Activated CD8-positive, alpha-beta T cell treated with anti-CD3 and anti-CD28 coated beads, Interleukin-2, amount 10 ng/mL, durations not matched to agents 7 days and 5 days (primary cell): ENCODE results near the gene PTGER1. TPM values are rescaled to one million over a fixed set of nuclear protein-coding genes. Genes with fewer than 3 reads are reported as not detected.
A peak's percentile ranks its signal among the peaks of the same experiment; 100 is the strongest.

Experiments
- ATAC-seq: fragments of 150-1000 bp; cut with Tn5 transposase; one replicate; pipeline ENCODE4 v1.10.0; 2021; ENCODE audit warnings: moderate library complexity
- CTCF ChIA-PET: fragments of 350-600 bp; sonication (Branson Sonifier 250); formaldehyde crosslinking; loops from one replicate; lab custom pipeline; 2021; ENCODE audit warnings: antibody characterized with exemption; lab: Charles Lee
- POLR2A ChIA-PET: fragments of 350-600 bp; sonication (Branson Sonifier 250); formaldehyde crosslinking; loops from one replicate; lab custom pipeline; 2021; ENCODE audit warnings: antibody characterized with exemption; lab: Charles Lee
- DNase-seq: peaks from one replicate; pipeline ENCODE4 v3.0.0-alpha.2; 2020
- H3K27ac Mint-ChIP-seq: one replicate; pipeline ENCODE4 v1.8.0; 2021; ENCODE audit warnings: mild to moderate bottlenecking, mixed read lengths
- H3K27me3 Mint-ChIP-seq: one replicate; pipeline ENCODE4 v1.8.0; 2021; ENCODE audit warnings: low read depth, mixed read lengths
- H3K36me3 Mint-ChIP-seq: one replicate; pipeline ENCODE4 v1.8.0; 2021; ENCODE audit warnings: low read depth, mixed read lengths
- H3K4me1 Mint-ChIP-seq: one replicate; pipeline ENCODE4 v1.8.0; 2021; ENCODE audit warnings: low read depth, mixed read lengths
- H3K4me3 Mint-ChIP-seq: one replicate; pipeline ENCODE4 v1.8.0; 2021; ENCODE audit warnings: mild to moderate bottlenecking, mixed read lengths
- H3K9me3 Mint-ChIP-seq: one replicate; pipeline ENCODE4 v1.8.0; 2022; ENCODE audit warnings: mixed read lengths; ENCODE audit not compliant: insufficient read depth
- total RNA-seq, 2 experiments: library from RNA; stranded (reverse); gene quantifications; one replicate each; pipeline ENCODE4 v1.2.3, GENCODE V29; 2021

PTGER1 gene
- total RNA-seq, 2 experiments from 2014 or later, result 0.32 to 0.44 TPM

GRCh38 chr19:14437578-14438140 lies 37.5 kb downstream of the PTGER1 start:
- Mint-ChIP-seq H3K4me3 (no peak overlapping the region), H3K4me1 (peaks cover 58% of the 10 kb centered on the region), H3K36me3 (peaks cover 27% of the 10 kb centered on the region), H3K27ac (peak overlapping the region; percentile 65), H3K9me3 (no peaks in the 10 kb centered on the region), H3K27me3 (no peaks in the 10 kb centered on the region)
- DNase-seq (no peak), ATAC-seq (no peak)
- ChIA-PET CTCF (interaction anchor here (0.7 to 1.5 kb wide), 6 partner anchors 9 to 301 kb away, joined by 3 to 7 read pairs (median 4); partner anchors contain the start of gene ASF1B), POLR2A (interaction anchor here (0.6 to 3.1 kb wide), 5 partner anchors 18 to 600 kb away, joined by 4 to 9 read pairs (median 4); partner anchors contain the start of genes DDX39A and DNAJB1)

GRCh38 chr19:14435320-14436050 lies 39.7 kb downstream of the PTGER1 start:
- DNase-seq (no peak), ATAC-seq (no peak)
- H3K27ac Mint-ChIP-seq, result peak overlapping the region; percentile 77
- ChIA-PET CTCF (interaction anchor here (1.2 to 1.5 kb wide), 2 partner anchors 16 to 37 kb away, joined by 3 read pairs; partner anchors contain the start of gene DDX39A), POLR2A (interaction anchor here (2.3 kb wide), 1 partner anchor 15 kb away, joined by 9 read pairs; no protein-coding TSS in a partner anchor)
- peak overlapping the region; percentile 76 for H3K4me3 Mint-ChIP-seq
- H3K9me3 Mint-ChIP-seq, result no peaks in the 10 kb centered on the region
- H3K36me3 Mint-ChIP-seq, result peaks cover 17% of the 10 kb centered on the region
- H3K27me3 Mint-ChIP-seq, result peaks cover 4% of the 10 kb centered on the region
- peaks cover 64% of the 10 kb centered on the region for H3K4me1 Mint-ChIP-seq

- Mint-ChIP-seq H3K4me3 (peak overlapping the region; percentile 76), H3K36me3 (peaks cover 10% of the 10 kb centered on the region), H3K27ac (peak overlapping the region; percentile 77), H3K9me3 (no peaks in the 10 kb centered on the region), H3K4me1 (peaks cover 57% of the 10 kb centered on the region), H3K27me3 (peaks cover 4% of the 10 kb centered on the region)
- CTCF ChIA-PET, result interaction anchor here (1.0 to 1.5 kb wide), 4 partner anchors 15 to 38 kb away, joined by 3 to 4 read pairs (median 4); partner anchors contain the start of gene DDX39A
- DNase-seq (peak; percentile 59), ATAC-seq (peak; percentile 12)
- POLR2A ChIA-PET, result interaction anchor here (1.0 to 2.3 kb wide), 2 partner anchors 14 to 22 kb away, joined by 3 to 9 read pairs; no protein-coding TSS in a partner anchor
Measured at GRCh38 chr19:14434543-14435319, 40.4 kb downstream of the PTGER1 start.

- CTCF ChIA-PET, result interaction anchor here (1.0 kb wide), 3 partner anchors 38 to 297 kb away, joined by 4 to 7 read pairs (median 4); partner anchors contain the start of gene ASF1B
- H3K36me3 Mint-ChIP-seq, result peaks cover 8% of the 10 kb centered on the region
Measured at GRCh38 chr19:14433554-14434501, 41.3 kb downstream of the PTGER1 start.

GRCh38 chr19:14432791-14433553 lies 42.2 kb downstream of the PTGER1 start, which contains the start of gene PKN1:
Gene PKN1, plus strand, starts transcription at chr19:14433306. Its CDS starts 216 bp downstream, at chr19:14433522.
- no peaks in the 10 kb centered on the region for H3K9me3 Mint-ChIP-seq

More at GRCh38 chr19:14433554-14434501, 41.3 kb downstream of the PTGER1 start:
- H3K9me3 Mint-ChIP-seq, result no peaks in the 10 kb centered on the region
- peaks cover 48% of the 10 kb centered on the region for H3K4me1 Mint-ChIP-seq
- ATAC-seq (peak; percentile 41), DNase-seq (peak; percentile 39)
- peak overlapping the region; percentile 77 for H3K27ac Mint-ChIP-seq
- H3K27me3 Mint-ChIP-seq, result peaks cover 4% of the 10 kb centered on the region
- peak overlapping the region; percentile 76 for H3K4me3 Mint-ChIP-seq
- POLR2A ChIA-PET, result interaction anchor here (0.6 to 2.3 kb wide), 3 partner anchors 14 to 85 kb away, joined by 3 to 9 read pairs (median 4); partner anchors contain the start of gene DNAJB1

GRCh38 chr19:14430712-14431111 lies 44.4 kb downstream of the PTGER1 start:
- ChIA-PET POLR2A (interaction anchor here (0.8 to 2.1 kb wide), 3 partner anchors 10 to 15 kb away, joined by 3 to 9 read pairs (median 5); partner anchors contain the start of gene DDX39A), CTCF (interaction anchor here (1.0 to 3.1 kb wide), 8 partner anchors 10 to 294 kb away, joined by 3 to 30 read pairs (median 6); partner anchors contain the start of gene ASF1B)
- Mint-ChIP-seq H3K9me3 (no peaks in the 10 kb centered on the region), H3K27ac (no peak overlapping the region), H3K36me3 (peaks cover 5% of the 10 kb centered on the region), H3K27me3 (peaks cover 8% of the 10 kb centered on the region), H3K4me1 (peaks cover 35% of the 10 kb centered on the region), H3K4me3 (no peak overlapping the region)
- DNase-seq (no peak), ATAC-seq (no peak)

More at GRCh38 chr19:14432791-14433553, 42.2 kb downstream of the PTGER1 start, which contains the start of gene PKN1:
- peaks cover 4% of the 10 kb centered on the region for H3K27me3 Mint-ChIP-seq
- peak within 1 kb of the TSS; percentile 80 for H3K27ac Mint-ChIP-seq
- peak; percentile 60 for DNase-seq
- CTCF ChIA-PET, result interaction anchor here (0.6 to 3.1 kb wide), 12 partner anchors 12 to 88 kb away, joined by 3 to 30 read pairs (median 4); partner anchors contain the start of gene PTGER1
- POLR2A ChIA-PET, result interaction anchor here (0.7 to 1.4 kb wide), 5 partner anchors 13 to 85 kb away, joined by 3 to 5 read pairs (median 4); partner anchors contain the start of gene DDX39A
- peaks cover 41% of the 10 kb centered on the region for H3K4me1 Mint-ChIP-seq
- peak; percentile 54 for ATAC-seq
- peaks cover 6% of the 10 kb centered on the region for H3K36me3 Mint-ChIP-seq
- peak within 1 kb of the TSS; percentile 79 for H3K4me3 Mint-ChIP-seq

- Mint-ChIP-seq H3K27ac (no peak overlapping the region), H3K4me3 (no peak overlapping the region), H3K4me1 (peaks cover 20% of the 10 kb centered on the region), H3K36me3 (no peaks in the 10 kb centered on the region), H3K27me3 (peaks cover 8% of the 10 kb centered on the region), H3K9me3 (no peaks in the 10 kb centered on the region)
- POLR2A ChIA-PET, result interaction anchor here (0.9 to 2.1 kb wide), 2 partner anchors 9 to 11 kb away, joined by 3 to 9 read pairs; partner anchors contain the start of gene DDX39A
- ATAC-seq (no peak), DNase-seq (no peak)
- CTCF ChIA-PET, result interaction anchor here (1.0 to 1.6 kb wide), 3 partner anchors 9 to 51 kb away, joined by 3 to 8 read pairs (median 3); no protein-coding TSS in a partner anchor
Measured at GRCh38 chr19:14428882-14429416, 46.2 kb downstream of the PTGER1 start.

- no peak overlapping the region for H3K27ac Mint-ChIP-seq
- ChIA-PET POLR2A (interaction anchor here (0.6 to 0.9 kb wide), 2 partner anchors 16 to 261 kb away, joined by 3 to 4 read pairs; no protein-coding TSS in a partner anchor), CTCF (no interaction called here)
- DNase-seq (no peak), ATAC-seq (no peak)
- no peaks in the 10 kb centered on the region for H3K36me3 Mint-ChIP-seq
- peaks cover 18% of the 10 kb centered on the region for H3K4me1 Mint-ChIP-seq
- H3K9me3 Mint-ChIP-seq, result no peaks in the 10 kb centered on the region
- H3K27me3 Mint-ChIP-seq, result peaks cover 8% of the 10 kb centered on the region
- H3K4me3 Mint-ChIP-seq, result no peak overlapping the region
Measured at GRCh38 chr19:14427461-14427860, 47.7 kb downstream of the PTGER1 start.

- ChIA-PET POLR2A (no interaction called here), CTCF (interaction anchor here (1.2 kb wide), 1 partner anchor 289 kb away, joined by 5 read pairs; the partner anchor contains the start of gene ASF1B)
- Mint-ChIP-seq H3K9me3 (no peaks in the 10 kb centered on the region), H3K4me3 (no peak overlapping the region), H3K27me3 (peaks cover 6% of the 10 kb centered on the region), H3K4me1 (peaks cover 10% of the 10 kb centered on the region), H3K27ac (no peak overlapping the region), H3K36me3 (no peaks in the 10 kb centered on the region)
- ATAC-seq (no peak), DNase-seq (no peak)
Measured at GRCh38 chr19:14425696-14426138, 49.4 kb downstream of the PTGER1 start.
